ENCODE data around the gene CELSR1.

Gene CELSR1

DNA sequence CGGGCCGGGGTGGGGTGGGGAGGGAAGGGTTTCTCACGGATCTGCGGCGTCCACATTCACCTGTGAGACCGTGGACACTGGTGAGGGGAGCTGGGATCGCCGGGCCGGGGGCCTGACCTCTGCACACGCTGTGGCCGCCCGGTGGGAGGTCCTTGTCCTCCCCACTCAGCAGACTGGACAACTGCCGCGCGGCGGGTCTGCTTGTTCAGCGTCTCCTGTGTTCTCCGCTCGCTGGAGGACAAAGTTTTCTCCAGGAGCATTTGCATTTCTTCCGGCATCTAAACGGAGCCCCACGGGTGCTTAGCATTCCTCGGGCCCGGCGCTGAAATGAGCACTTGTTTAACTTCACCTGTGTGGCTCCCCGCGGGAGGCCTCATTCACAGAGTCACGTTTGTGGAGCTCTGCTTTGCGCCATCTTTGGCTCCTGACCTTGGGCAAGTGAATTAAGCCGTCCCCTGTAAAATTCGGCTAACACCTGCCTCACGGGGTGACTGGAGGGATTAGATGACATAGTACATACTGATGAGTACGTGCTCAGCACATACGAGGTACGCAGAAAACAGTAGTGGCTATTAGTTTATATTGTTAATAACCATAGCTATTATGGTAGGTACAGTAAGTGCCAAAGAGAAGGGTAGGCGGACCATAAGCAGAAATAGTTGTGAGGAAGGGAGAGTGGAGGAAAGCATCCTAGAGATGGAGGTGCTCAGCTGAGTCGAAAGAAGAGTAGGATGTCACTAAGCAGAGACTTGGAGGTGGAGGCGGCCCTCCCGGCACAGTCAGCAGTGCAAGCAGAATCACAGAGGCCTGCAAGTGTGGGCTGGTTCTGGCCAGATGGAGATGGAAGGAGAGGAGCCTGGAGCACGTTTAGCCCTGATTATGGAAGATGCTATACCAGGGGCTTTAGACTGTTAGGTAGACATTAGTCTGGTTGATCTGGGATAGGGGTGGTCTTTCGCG lies 201.0 kb downstream of the CELSR1 start:
- TF ChIP-seq, protein P1, sequence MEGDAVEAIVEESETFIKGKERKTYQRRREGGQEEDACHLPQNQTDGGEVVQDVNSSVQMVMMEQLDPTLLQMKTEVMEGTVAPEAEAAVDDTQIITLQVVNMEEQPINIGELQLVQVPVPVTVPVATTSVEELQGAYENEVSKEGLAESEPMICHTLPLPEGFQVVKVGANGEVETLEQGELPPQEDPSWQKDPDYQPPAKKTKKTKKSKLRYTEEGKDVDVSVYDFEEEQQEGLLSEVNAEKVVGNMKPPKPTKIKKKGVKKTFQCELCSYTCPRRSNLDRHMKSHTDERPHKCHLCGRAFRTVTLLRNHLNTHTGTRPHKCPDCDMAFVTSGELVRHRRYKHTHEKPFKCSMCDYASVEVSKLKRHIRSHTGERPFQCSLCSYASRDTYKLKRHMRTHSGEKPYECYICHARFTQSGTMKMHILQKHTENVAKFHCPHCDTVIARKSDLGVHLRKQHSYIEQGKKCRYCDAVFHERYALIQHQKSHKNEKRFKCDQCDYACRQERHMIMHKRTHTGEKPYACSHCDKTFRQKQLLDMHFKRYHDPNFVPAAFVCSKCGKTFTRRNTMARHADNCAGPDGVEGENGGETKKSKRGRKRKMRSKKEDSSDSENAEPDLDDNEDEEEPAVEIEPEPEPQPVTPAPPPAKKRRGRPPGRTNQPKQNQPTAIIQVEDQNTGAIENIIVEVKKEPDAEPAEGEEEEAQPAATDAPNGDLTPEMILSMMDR (IDR thresholded peaks at IDR 0.05; ENCODE audit: borderline replicate concordance, insufficient read depth, low read depth, low read length): no peak
- peak overlapping the region; percentile 95 for H3K4me3 ChIP-seq (ENCODE audit: low read depth, low read length)

DNA sequence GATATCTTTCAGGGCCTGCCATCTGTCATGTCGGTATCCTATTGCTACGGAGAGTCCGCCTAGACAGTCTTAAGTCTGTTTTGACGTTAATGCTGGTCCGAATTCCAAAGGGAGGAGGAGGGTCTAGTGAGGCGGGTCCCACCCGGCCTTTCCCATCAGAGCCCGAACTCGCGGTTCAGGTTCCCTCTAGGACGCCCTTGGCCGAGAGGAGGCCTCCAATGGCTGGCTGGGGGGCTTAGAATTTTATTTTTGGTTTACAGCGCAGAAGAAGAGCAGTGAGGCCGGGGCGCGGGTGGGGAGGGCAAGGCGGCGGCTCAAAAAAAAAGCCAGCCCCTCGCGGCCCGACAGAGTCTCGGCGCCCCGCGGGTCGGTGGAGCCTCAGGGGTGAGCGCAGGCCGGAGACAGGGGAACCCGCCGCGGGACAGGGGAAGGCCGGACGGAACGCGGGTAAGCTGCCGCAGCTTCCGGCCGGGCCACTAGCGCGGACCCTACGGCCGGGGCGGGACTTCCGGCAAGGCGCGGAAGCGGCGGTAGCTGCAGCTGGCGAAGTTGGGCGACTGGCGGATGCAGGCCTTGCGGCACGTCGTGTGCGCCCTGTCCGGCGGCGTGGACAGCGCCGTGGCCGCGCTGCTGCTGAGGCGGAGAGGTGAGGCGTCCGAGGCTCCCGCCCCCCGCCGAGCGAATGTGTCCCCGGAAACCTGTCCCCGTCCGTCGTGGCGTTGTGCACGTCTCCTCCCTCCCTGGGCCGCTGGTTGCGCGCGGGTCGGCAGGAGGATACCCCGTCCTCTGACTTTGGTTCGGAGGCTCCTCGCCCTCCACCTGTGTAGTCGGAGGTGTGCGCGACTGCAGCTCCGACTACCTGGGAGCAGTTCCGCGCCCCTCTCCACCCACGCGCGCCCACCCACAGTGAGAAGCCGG lies 202.0 kb downstream of the CELSR1 start, which contains the start of gene TRMU:
TSS of gene TRMU (plus strand) at position 514 of the 918 bp plus-strand sequence. CDS start at position 565, 51 bp downstream.
- H3K4me3 ChIP-seq (ENCODE audit: low read depth, low read length): peak within 1 kb of the TSS; percentile 95
- TF ChIP-seq, protein P1 (IDR thresholded peaks at IDR 0.05; ENCODE audit: borderline replicate concordance, insufficient read depth, low read depth, low read length): no peak

DNA sequence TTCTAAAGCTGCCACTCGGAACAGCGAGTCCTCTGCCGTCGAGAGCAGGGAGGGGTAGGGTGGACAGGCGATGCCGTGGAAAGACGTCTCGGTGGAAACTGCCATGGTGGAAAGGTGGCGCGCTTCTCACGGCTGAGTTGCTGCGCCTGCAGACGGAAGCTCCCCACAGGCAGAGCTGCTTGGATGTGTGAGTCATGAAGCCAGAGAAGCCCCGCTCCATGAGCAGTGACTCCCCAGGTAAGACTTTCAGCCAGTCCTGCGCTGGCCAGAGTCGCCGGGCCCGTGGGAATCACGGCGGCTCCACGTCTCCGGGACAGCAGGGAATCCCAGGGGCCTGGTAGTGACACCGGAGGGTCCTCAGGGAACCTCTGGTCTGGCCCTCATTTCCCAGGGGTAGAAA lies 205.9 kb downstream of the CELSR1 start:
- H3K4me3 ChIP-seq (ENCODE audit: low read depth, low read length): no peak overlapping the region
- TF ChIP-seq, protein P1 (IDR thresholded peaks at IDR 0.05; ENCODE audit: borderline replicate concordance, insufficient read depth, low read depth, low read length): no peak

DNA sequence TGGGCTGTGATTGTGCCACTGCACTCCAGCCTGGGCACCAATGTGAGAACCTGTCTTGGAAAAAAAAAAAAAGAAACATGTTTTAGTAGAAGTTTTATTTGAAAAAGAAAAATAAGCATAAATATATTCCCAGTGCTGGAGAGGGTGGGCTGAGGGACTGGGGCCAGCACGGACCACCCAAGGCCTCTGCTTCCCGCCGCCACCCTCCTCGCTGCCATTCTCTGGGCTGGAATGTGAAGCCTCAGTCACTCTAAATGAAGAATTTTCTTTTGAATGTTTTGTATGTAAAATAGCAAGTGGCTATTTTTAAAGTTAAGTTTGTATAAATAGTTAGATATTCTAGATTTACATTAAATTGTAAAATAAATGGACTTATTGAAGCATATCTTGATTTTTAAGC lies 207.0 kb downstream of the CELSR1 start:
- H3K4me3 ChIP-seq (ENCODE audit: low read depth, low read length): no peak overlapping the region
- TF ChIP-seq, protein P1 (IDR thresholded peaks at IDR 0.05; ENCODE audit: borderline replicate concordance, insufficient read depth, low read depth, low read length): no peak

DNA sequence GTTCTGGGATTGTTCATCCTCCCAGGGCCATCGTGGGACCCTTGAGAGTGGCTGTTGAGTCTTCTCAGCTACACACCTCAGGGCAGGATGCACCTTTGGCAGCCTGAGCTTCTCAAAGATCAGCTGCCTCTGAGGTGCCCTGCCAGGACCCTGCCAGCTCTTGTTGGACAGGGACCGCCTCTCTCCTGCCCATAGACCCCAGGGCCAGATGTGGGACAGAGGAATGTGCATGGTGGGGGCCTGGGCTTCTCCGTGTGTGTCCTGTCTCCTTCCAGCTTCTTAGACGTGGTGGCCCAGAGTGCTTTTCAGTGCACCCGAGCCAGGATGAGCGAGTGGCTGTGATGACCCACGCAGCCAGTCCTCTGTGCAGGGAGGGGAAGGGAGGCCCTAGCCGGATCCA lies 207.8 kb downstream of the CELSR1 start:
- no peak overlapping the region for H3K4me3 ChIP-seq (ENCODE audit: low read depth, low read length)
- TF ChIP-seq, protein P1 (IDR thresholded peaks at IDR 0.05; ENCODE audit: borderline replicate concordance, insufficient read depth, low read depth, low read length): no peak

DNA sequence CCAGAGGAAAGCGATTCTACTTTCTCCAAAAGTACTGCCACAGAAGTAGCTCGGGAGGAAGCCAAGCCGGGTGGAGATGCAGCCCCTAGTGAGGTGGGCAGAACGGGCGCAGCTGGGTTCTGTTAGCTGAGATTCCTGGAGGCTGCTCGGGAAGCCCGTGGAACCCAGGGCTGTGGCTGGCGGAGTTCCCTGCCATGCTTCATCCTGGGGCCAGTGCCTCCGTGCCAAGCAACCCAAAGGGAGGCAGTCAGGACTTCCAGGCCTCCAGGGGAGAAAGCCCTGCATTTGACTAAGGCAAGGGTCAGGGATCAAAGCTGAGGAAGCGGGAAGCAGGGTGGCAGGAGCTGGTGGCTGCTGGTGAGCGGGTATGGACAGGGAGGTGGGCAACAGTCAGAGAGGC lies 208.6 kb downstream of the CELSR1 start:
- H3K4me3 ChIP-seq (ENCODE audit: low read depth, low read length): no peak overlapping the region
- TF ChIP-seq, protein P1 (IDR thresholded peaks at IDR 0.05; ENCODE audit: borderline replicate concordance, insufficient read depth, low read depth, low read length): no peak
